GM19025 (cell line): Measurements from ENCODE around the gene GRAMD1C.
"Not testable (repeated sequence)": the region's sequence is repeated elsewhere in the genome, so short reads cannot be mapped to it uniquely, and the experiment has no call there.

Source experiments
- ATAC-seq: cut with Tn5 transposase; IDR thresholded peaks from one replicate; pipeline ENCODE4 v1.9.1; 2021; ENCODE audit warnings: mild to moderate bottlenecking, low read depth, moderate library complexity; ENCODE audit not compliant: unreplicated experiment

GRAMD1C gene

GRCh38 chr3:113838631-113839209, at the start of gene GRAMD1C:
Gene GRAMD1C (plus strand): TSS chr3:113838788. CDS start chr3:113838910, 122 bp downstream.
- ATAC-seq = peak; percentile 96

GRCh38 chr3:113791381-113791780, 47.2 kb upstream of the GRAMD1C start:
- no peak for ATAC-seq

- ATAC-seq = no peak
Observed at GRCh38 chr3:113794526-113794925, 44.1 kb upstream of the GRAMD1C start.

GRCh38 chr3:113795693-113796092, 42.9 kb upstream of the GRAMD1C start:
- ATAC-seq = no peak

GRCh38 chr3:113802795-113803455, 35.7 kb upstream of the GRAMD1C start:
- peak; percentile 68 for ATAC-seq

GRCh38 chr3:113804661-113805060, 33.9 kb upstream of the GRAMD1C start:
- no peak for ATAC-seq

- ATAC-seq = no peak
Observed at GRCh38 chr3:113805249-113805648, 33.3 kb upstream of the GRAMD1C start.

- no peak for ATAC-seq
Observed at GRCh38 chr3:113812854-113813253, 25.7 kb upstream of the GRAMD1C start.

GRCh38 chr3:113819866-113820265, 18.7 kb upstream of the GRAMD1C start:
- ATAC-seq = no peak

- ATAC-seq = no peak
Observed at GRCh38 chr3:113825090-113825489, 13.5 kb upstream of the GRAMD1C start.

- ATAC-seq = no peak
Observed at GRCh38 chr3:113828600-113828999, 10.0 kb upstream of the GRAMD1C start.

- ATAC-seq = no peak
Observed at GRCh38 chr3:113829576-113830354, 8.8 kb upstream of the GRAMD1C start.

- ATAC-seq = no peak
Observed at GRCh38 chr3:113831103-113831355, 7.6 kb upstream of the GRAMD1C start.

GRCh38 chr3:113832477-113833164, 6.0 kb upstream of the GRAMD1C start:
- ATAC-seq = peak; percentile 43

- ATAC-seq = no peak
Observed at GRCh38 chr3:113834983-113835382, 3.6 kb upstream of the GRAMD1C start.

- no peak for ATAC-seq
Observed at GRCh38 chr3:113839551-113839950, 963 bp downstream of the GRAMD1C start.

GRCh38 chr3:113844622-113845222, 6.1 kb downstream of the GRAMD1C start:
- no peak for ATAC-seq

GRCh38 chr3:113847247-113847646, 8.7 kb downstream of the GRAMD1C start:
- ATAC-seq = no peak

GRCh38 chr3:113847664-113848461, 9.3 kb downstream of the GRAMD1C start:
- no peak for ATAC-seq

GRCh38 chr3:113849071-113849470, 10.5 kb downstream of the GRAMD1C start:
- ATAC-seq = not testable (repeated sequence)
